ENCODE results near the gene LBR.
"Not testable (repeated sequence)": the region's sequence is repeated elsewhere in the genome, so short reads cannot be mapped to it uniquely, and the experiment has no call there.

LBR gene

GRCh38 chr1:225427235-225428067 is at the start of gene LBR:
TSS of gene LBR (minus strand) at chr1:225428038. CDS start at chr1:225424075, 3,963 bp downstream.
- DNase-seq: peak; percentile 39

DNA sequence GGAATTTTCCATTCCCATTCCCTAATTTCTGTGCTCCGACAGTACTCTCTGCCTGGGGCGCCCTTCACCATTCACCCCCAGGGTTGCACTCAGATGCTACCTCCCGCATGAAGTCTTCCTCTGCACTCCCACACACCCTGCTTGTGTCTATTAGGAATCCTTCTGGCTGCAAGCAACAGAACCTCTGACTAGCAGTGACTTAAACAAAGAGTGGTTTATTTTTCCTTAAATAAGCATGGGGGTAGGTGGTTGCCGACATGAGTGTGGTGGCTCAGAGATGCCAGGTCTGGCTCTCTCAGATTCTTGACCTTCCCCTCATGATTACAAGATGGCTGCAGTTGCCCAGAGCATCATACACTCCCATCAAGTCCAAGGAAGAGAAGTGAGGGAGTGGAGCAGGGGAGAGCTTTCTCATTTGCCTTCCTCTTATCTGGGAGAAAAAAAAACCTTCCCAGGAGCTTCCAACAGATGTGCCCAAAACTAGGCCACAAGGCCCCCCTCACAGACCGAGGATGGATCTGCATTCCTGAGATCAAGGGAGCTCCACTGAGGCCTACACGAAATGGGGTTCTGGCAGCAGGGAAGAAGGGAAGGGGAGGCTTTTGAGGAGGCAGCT is 49.6 kb upstream of the LBR start:
- no peak for DNase-seq

GRCh38 chr1:225476538-225476988 is 48.7 kb upstream of the LBR start:
- DNase-seq: no peak

GRCh38 chr1:225476100-225476511 is 48.3 kb upstream of the LBR start:
- DNase-seq: no peak

DNA sequence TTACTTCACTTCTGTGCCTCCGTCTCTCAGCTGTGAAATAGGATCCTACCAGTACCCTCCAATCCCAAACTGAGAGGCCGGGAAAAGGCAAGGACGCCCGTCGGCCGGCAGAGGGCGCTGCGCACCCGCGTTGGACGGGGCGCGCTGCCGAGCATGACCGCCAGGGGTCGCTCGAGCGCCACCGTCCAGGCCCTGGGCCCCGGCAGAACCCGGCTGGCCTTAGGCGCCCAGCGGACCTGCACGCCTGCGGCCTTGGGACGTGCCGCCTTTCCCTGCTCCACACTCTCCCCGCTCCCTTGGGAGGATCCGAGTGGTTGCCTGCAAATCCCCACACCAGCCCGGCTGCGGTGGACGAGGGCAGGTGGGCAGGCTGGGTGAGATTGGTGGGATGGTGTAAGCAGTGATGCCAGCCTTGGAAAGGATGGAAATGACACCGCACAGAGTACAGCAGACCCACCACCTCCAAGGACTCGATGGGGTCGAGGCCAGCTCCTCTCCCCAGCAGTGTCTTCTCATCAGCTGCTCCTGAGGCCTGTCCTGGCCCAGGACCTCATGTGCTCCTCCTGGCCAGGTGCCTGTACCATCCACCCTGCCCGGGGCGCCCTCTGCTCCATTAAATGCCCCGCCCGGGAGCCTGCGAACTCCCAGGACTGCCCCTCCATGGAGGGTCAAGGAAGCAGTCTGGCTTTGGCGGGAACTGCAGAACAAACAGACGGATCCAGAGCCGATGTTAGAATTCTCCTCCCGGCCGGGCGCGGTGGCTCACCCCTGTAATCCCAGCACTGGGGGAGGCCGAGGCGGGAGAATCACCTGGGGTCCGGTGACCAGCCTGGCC is 47.4 kb upstream of the LBR start:
- DNase-seq: peak; percentile 64

DNA sequence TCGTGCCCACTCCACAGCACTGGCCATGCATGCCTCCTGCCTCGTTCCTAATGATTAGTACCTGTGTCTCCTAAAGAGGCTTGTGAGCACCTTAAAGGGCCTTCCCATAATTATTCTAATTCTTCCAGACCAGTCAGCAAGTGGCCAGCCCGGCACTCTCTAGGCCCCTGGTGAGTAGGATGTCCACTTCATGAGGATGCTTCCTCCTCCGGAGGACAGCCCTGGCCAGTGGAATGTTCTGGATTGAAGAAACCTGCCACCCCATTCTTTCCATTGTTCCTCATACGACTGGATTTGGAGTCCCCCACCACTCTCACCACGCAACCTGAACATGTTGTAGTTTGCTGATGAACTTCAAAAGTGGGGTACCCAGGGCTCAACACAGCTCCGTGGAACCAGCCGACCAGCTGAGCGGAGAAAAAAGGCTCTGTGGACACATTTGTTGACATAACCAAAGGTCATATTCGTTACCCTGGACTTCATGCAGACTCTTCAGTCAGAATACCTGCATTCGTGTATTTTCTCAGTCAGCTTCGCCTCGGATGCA is 46.7 kb upstream of the LBR start:
- no peak for DNase-seq

DNA sequence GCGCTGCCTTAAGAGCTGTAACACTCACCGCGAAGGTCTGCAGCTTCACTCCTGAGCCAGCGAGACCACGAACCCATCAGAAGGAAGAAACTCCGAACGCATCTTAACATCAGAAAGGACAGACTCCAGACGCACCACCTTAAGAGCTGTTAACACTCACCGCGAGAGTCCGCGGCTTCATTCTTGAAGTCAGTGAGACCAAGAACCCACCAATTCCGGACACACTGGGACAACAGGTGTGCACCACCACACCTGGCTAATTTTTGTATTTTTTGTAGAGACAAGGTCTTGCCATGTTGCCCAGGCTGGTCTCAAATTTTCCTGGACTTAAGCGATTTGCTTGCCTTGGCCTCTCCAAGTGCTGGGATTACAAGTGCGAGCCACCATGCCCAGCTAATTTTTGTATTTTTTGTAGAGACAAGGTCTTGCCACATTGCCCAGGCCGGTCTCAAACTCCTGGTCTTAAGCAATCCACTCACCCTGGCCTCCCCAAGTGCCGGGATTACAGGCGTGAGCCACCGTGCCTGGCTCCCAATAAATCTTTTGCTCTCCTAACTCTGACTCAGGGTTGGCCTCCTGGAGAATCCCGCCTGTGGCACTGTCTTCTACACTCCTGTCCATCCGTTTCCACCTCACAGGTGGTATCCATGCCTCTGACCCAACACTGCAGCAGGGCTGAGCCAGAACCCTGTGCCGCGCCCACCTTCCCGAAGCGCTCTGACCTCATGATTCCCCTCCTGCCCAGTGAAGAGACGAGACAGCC is 46.0 kb upstream of the LBR start:
- DNase-seq: not testable (repeated sequence)

- DNase-seq: not testable (repeated sequence)
These were observed 45.4 kb upstream of the LBR start for GRCh38 chr1:225473266-225473665.

DNA sequence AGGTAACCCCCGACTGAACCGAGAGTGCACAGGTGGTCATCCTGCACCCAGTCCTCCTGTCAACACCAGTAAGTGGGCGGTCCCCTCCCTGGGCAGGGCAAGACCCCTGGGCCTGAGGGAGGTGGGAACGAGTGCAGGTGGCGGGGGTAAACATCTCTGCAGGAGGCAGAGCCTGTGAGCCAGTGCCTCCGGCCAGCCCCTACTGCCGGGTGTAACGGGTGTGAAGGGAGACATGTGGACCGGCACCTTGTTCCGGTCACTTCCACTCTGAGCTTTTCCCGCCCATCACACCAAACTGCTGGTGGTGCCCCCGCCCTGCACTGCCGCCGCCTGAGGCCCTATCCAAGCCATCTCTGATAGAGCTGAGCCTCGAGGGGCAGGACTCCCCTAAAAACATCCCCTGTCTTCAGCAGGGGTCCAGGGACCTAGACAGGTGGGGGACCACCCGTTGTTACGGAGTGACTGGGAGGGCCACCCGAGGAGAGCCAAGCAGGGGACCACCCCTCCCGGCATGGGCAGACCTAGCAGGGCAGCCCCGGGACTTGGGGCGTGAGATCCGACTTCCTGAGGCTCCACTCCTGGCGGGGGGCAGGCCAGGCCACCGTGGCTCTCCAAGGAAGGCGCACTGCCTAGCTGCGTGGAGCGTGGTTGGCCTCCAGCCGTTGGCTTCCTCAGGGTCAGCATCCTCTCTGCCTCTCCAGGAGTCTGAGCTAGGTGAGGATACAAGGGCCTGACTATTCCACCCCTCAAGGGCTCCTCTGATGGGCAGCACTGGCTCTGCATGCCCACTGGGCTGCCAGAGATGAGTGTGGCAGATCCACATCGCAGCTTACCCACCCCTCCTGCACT is 43.8 kb upstream of the LBR start:
- no peak for DNase-seq

DNA sequence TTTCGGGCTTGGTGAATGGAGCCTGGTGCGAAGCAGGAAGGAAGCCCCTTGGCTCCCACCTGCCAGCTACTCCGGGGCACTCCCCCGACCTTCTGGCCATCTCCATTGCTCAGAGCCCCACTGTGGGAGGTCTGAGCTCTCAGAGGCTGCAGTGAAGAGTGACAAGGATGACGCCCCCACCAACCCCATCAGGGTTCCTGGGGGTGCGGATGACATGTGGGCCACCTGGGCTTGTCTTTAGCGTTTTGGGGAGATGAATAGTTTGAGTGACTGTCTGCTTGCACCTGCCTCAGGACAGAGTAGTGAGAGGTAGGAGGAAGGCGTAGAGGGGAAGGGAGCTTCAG is 43.2 kb upstream of the LBR start:
- DNase-seq: no peak

DNA sequence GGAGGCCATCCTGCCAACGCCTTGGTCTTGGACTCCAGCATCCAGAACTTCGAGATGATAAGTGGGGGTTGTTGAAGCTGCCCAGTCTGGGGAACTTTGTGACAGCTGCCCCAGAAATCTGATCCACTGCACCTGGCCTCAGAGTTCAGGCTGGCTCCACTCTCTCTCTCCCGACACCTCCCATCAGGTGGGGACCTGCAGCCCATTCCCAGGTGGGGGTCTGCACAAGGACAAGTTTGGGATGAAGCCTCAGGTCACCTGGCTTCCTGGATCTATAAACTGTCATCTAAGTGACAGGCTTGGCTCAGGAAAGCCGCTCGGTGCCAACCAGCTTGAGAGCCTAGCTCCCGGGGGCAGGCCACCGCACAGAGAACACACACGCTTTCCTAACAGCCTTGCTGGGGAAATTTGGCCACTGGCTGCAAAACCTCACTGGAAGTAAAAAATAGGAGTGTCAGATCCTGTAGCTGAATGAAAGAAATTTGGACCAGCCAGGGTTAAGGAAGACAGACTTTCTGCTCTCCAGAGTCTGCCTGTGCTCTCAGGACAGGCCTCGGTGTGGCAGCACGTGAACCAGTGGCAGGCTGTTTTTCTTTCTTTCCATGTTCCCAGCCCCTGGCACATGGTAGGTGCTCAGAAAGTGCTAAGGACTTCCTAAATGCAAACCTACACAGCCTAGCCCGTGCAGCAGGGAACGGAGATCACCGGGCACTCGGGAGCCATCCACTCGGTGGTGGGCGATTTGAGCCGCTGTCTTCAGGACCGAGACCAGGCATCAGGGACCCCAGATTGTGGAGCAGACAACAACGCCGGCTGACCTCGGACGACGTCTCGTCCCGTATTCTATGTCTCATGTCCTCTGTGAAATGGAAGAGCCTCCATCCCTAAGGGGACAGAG is 42.6 kb upstream of the LBR start:
- DNase-seq: no peak

DNA sequence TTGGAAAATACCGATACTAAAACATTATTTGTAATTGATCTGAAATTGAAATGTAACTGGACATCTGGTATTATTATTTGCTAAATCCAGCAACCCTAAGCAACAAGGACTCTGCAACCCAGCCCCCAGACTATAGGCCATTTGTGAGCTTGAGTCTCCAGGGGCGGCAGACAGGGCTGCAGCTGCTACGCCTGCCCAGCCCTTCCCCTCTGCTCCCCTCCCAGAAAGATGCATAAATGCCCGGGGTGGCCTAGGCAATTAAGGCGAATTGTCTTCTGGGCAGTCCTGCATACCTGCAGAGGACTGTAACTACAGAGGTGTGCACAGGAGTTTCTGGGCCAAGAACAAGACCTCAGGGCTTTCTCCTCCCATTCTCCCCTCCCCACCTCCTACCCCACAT is 41.2 kb upstream of the LBR start:
- no peak for DNase-seq

DNA sequence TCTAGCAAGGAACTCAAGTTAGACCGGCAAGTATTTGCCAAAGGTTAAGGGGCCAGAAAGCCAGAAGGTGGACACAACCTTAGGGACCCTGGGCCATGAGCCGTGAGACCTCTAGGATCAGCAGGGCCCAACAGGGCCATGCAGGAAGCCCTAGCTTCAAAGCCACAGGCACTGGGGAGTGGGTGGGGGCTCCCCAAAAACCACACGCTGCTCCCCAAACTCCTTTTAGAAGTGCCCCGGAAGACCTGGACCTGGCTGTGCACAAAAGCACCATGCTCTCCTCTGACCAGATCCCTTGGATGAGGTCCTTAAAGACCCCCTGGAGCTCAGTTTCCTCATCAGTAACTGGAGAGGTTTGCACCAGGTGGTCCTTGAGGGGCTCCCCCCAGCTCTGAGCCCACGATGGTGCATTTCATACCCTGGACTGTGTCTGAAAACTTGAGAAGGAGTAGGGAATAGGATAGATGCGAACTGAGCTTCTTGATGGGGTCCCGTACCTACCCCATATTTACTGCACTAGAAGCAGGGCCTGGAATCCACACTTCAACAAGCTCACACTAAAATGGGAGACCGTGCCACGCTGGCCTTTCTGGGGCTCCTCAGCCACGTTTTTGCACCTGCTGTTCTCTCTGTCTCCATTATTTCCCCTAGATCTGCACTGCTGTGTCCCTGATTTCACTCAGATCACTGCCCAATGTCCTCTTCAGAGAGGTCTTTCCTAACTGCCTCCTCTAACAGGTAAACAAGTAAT is 40.6 kb upstream of the LBR start:
- no peak for DNase-seq

DNA sequence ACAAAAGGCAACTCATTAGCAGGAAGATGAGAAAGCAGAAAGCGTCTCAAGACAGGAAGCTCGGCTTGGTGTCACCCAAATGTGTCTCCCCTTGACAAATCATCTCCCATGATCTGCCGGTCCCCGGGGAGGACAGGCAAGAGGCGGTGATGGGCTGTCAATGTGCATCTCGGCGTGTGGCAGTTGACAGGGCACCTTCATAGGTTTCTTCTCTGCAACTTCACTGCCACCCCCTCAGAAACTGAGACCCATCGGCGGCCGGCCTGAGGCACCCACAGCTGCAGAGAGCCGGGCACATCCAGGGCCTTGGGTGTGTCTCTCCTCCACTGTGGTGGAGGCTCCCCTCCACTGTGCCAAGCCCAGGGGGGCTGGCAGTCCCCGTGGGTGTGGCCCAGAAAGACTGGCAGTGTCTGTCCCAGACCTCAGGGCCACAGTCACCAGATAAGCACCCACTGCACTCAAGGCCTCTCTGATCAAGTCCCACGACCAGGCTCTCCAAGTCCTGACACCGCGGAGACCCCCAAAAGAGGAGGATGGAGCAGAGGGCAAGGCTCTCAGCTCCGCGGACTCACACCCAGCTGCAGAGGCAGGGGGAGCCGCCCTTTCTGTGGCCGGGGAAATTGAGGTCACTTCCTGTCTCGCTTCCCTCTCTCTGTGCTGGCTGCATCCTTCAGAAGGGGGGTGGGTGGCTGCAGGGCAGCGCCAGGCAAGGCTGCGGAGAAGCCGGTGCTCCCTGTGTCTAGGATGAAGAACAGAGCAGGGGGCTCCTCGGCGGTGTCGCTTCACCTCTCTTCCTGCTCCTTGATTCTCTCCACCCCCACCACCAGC is 39.6 kb upstream of the LBR start:
- DNase-seq: peak; percentile 70

DNA sequence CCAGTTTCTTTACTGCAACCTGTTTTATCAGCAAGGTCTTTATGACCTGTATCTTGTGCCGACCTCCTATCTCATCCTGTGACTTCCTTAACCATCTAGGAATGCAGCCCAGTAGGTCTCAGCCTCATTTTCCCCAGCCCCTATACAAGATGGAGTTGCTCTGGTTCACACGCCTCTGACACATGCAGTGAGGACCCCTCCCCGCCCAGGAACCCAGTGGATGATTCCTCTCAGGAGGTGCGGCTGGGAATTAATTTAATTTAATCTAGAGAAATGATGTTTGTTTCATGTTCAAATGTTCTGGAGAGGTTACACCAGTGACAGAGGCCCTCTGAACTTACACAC is 39.0 kb upstream of the LBR start:
- DNase-seq: no peak

GRCh38 chr1:225465793-225466517 is 38.1 kb upstream of the LBR start:
- no peak for DNase-seq

DNA sequence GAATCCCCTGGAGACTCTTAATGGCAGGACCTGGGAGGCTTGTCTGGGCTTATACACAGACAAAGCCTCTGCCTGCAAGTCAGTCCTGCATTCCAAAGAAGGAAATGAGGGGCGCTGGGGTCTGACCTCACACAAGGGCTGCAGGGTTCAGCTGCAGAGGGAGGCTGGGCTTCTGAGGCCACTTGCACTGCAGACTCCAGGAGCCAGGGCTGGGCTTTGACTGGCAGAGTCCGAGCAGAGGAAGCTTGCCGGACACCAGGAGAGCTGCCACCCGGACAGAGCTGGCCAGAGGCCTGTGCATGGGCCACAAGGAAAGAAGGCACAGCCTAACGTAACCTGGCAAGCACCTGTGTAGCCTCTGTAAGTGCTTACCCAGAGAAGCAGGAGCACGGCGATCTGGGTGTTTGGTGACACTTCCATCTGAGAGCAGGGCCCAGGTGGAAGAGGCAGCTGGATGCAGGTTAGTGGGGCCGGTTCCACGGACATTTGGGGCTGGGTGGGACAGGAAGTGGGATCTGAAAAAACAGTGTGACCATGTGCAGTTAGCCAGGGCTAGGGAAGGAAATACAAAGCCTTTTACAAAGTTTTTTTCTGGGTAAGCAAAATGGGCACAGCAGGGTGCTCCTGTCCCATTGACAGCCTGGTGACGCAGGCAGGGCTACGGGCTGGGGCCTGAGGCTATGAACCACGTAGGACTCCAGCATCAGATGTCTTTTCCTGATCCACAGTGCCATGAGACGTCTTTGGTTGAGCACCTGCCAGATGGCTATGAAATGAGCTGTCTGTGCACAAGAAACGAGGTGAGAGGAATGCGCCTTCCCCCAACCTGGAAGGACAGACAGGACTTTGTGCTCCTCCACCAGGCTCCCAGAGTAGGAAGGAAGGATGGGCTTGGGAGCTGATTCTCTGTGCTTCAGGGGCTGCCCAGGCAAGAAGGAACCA is 37.3 kb upstream of the LBR start:
- DNase-seq: no peak

All from stimulated activated CD4-positive, alpha-beta T cell treated with anti-CD3 and anti-CD28 coated beads, Interleukin-12 subunit alpha, Interleukin-12 subunit beta, amount 100 ng/mL, for 4 hours (primary cell).